Natural killer cell treated with Interleukin-12 subunit alpha and Interleukin-12 subunit beta and Interleukin-15 and Interleukin-18, amount 100 ng/mL, for 72 hours (primary cell): ENCODE measurements around the gene ILF2. TPM values are rescaled to one million over a fixed set of nuclear protein-coding genes. Genes with fewer than 3 reads are reported as not detected.
A peak's percentile ranks its signal among the peaks of the same experiment; 100 is the strongest.

Source experiments
- ATAC-seq, 2 donors: fragments of 150-1000 bp; cut with Tn5 transposase in 1 of 2; sonication (Bioruptor Pico), chemical (Tn5 transposase) in 1 of 2; 2 replicates each; pipeline ENCODE4 v1.10.0; 2021
- DNase-seq: peaks from one replicate; pipeline ENCODE4 v3.0.0; 2022; ENCODE audit warnings: low spot score
- H3K27ac Mint-ChIP-seq, 2 donors: 1 replicate in 1 of 2; 2 replicates in 1 of 2; pipeline ENCODE4 v1.8.0; 2022; ENCODE audit warnings: mixed read lengths in 2 of 2, mild to moderate bottlenecking in 1 of 2, moderate library complexity in 1 of 2
- H3K27me3 Mint-ChIP-seq, 2 donors: 1 replicate in 1 of 2; 2 replicates in 1 of 2; pipeline ENCODE4 v1.8.0; 2022; ENCODE audit warnings: mixed read lengths in 2 of 2
- H3K36me3 Mint-ChIP-seq: one replicate; pipeline ENCODE4 v1.8.0; 2022; ENCODE audit warnings: mixed read lengths
- H3K4me1 Mint-ChIP-seq, 2 donors: 1 replicate in 1 of 2; 2 replicates in 1 of 2; pipeline ENCODE4 v1.8.0; 2022; ENCODE audit warnings: low read depth in 2 of 2, mixed read lengths in 2 of 2, mild to moderate bottlenecking in 1 of 2
- H3K4me3 Mint-ChIP-seq: one replicate; pipeline ENCODE4 v1.8.0; 2022; ENCODE audit warnings: mixed read lengths
- H3K9me3 Mint-ChIP-seq: 2 replicates; pipeline ENCODE4 v1.8.0; 2022; ENCODE audit warnings: mixed read lengths
- total RNA-seq, 2 donors: library from RNA; stranded (reverse); gene quantifications; one replicate each; pipeline ENCODE4 v1.2.3, GENCODE V29; 2022

ILF2 gene
- total RNA-seq, 2 donors from 2014 or later = 198 to 210 TPM

DNA sequence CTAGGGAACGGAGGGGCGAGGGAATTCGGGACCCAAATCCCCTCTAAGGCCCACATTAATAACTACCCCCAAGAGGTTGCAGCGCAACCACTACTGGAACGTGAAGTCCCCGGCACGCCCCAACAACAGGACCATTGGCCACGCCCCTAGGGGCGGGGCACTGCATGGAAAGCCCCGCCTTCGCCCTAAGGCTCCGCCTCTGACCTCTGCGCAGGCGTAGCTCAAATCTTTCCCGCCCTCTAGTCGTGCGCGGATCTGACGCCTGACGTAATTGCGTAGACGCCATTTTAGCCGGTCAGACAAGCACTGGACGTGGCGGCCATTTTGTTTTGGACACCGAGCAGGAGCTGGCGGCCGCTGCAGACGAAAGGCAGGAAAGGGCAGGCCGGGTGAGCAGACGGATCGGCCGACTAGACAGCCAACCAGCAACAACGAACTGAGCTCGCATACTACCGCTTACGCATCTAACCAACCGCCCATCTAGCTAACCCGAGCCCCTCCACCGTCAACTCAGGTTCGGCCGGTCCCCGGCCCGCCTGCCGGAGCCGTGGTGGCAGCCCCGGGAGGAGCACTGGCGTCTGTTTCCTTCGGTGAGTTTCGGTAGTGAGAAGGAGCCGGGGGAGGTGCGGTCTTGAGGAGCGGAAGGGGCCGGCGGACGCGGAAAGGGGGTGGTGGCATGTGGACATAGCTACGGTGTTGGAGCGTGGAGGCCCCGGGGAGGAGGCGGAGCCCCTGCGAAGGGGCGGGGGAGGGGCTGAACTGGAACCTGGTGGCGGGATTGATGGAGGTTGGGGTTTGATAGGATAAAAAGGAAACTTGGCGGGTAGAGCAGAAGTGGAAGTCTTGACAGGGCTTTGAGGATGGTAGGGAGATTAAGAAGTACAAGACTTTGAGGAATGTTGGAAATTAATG is 36.8 kb downstream of the ILF2 start, which contains the start of gene CHTOP:
Gene CHTOP, plus strand, starts transcription at position 313 of the 912 bp plus-strand sequence. CDS start 2,523 bp downstream, outside the sequence.
- peak within 1 kb of the TSS; percentile 100 for H3K4me3 Mint-ChIP-seq
- peaks cover 23% of the 10 kb centered on the region for H3K36me3 Mint-ChIP-seq
- no peaks in the 10 kb centered on the region for H3K27me3 Mint-ChIP-seq
- peak; percentile 95 for DNase-seq
- peaks cover 31 to 36% of the 10 kb centered on the region in 2 donors for H3K4me1 Mint-ChIP-seq
- peak within 1 kb of the TSS; percentile 99 for H3K27ac Mint-ChIP-seq
- peak; percentile 95 to 96 for ATAC-seq
- H3K9me3 Mint-ChIP-seq = no peaks in the 10 kb centered on the region

DNA sequence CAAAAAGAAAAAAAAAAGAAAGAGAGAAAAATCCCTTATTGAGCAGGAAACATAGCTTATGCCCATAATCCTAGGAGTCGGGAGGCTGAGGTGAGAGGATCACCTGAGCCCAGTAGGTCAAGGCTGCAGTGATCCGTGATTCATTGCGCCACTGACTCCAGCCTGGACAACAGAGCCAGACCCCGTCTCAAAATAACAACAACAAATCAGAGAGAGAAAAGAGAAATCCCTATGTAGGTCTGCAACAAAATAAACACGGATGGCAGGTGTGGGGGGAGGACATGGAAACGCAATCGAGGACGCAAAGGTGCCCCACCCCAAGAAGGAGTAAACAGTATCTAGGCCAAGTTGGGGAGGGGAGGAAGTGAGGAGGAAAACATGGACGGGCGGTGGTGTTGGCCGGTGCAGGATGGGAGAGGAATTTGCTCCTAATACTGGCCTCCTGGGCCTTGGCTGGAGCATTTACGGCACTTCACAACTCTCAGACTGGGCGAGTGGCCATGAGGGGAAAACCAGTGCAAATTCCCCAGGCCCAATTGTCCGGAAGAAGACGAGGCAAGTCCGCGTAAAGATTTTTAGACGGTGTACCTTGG is 37.5 kb downstream of the ILF2 start:
- Mint-ChIP-seq H3K27ac (peak overlapping the region; percentile 99), H3K27me3 (no peaks in the 10 kb centered on the region), H3K4me3 (peak overlapping the region; percentile 100), H3K4me1 (peaks cover 31 to 36% of the 10 kb centered on the region in 2 donors), H3K36me3 (peaks cover 23% of the 10 kb centered on the region), H3K9me3 (no peaks in the 10 kb centered on the region)
- DNase-seq = no peak
- no peak for ATAC-seq

DNA sequence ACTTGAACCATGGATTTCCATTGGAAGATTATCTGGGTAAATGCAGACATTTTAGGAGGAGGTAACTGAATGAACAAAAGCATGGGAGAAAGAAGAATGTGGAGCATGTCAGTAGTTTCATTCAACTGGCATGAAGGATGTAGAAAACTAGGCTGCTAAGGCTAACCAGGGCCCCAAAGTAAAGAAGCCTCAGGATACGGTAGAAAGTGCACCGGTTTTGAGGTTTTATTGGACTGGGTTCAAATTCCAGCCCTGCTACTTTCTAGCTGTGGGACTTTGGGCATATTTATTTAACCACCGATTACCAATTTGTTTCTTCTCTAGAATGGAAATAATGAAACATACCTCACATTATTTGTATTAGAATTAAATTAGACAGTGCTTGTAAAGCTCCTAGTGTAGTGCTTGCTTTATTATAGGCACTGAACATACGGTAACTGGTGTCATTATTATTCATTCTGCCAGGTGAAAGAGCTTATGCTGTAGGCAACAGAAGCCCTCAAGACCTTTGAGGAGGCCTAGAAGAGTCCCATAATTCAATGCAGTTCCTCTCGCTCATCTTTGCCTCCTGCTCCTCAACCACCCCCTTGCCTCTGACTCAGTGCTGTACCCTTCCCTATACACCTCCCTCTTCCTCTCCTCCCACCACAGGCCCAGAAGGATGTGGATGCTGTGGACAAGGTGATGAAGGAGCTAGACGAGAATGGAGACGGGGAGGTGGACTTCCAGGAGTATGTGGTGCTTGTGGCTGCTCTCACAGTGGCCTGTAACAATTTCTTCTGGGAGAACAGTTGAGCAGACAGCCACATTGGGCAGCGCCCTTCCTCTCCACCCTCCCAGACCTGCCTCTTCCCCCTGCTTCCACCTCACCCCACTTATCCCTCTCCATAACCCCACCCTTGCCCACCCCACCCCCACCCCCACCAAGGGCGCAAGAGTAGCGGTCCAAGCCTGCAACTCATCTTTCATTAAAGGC is 39.5 kb downstream of the ILF2 start:
- peaks cover 9% of the 10 kb centered on the region for H3K36me3 Mint-ChIP-seq
- H3K9me3 Mint-ChIP-seq = no peaks in the 10 kb centered on the region
- peaks cover 0 to 5% of the 10 kb centered on the region in 2 donors for H3K27me3 Mint-ChIP-seq
- H3K4me1 Mint-ChIP-seq = peaks cover 23 to 29% of the 10 kb centered on the region in 2 donors
- DNase-seq (no peak), ATAC-seq (no peak)
- no peak overlapping the region for H3K4me3 Mint-ChIP-seq
- peak overlapping the region in 1 of 2 donors; percentile 21 for H3K27ac Mint-ChIP-seq

DNA sequence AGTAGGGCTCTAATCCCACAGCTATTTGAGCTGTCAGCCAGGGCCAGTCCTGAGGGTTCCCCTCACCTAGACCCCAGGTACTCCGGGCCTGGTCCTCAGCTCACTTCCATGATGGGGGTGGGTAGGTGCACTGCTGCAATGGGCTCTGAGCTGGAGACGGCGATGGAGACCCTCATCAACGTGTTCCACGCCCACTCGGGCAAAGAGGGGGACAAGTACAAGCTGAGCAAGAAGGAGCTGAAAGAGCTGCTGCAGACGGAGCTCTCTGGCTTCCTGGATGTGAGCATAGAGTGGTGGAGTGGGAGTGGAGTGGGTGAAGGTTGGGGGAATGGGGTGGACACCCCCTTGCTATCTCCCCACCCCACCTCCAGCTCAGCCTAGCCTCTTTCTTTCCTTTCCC is 40.4 kb downstream of the ILF2 start:
- Mint-ChIP-seq H3K27ac (no peak overlapping the region), H3K9me3 (no peaks in the 10 kb centered on the region), H3K4me3 (no peak overlapping the region), H3K4me1 (peaks cover 23 to 31% of the 10 kb centered on the region in 2 donors), H3K36me3 (peaks cover 9% of the 10 kb centered on the region), H3K27me3 (peaks cover 0 to 8% of the 10 kb centered on the region in 2 donors)
- no peak for DNase-seq
- no peak for ATAC-seq

DNA sequence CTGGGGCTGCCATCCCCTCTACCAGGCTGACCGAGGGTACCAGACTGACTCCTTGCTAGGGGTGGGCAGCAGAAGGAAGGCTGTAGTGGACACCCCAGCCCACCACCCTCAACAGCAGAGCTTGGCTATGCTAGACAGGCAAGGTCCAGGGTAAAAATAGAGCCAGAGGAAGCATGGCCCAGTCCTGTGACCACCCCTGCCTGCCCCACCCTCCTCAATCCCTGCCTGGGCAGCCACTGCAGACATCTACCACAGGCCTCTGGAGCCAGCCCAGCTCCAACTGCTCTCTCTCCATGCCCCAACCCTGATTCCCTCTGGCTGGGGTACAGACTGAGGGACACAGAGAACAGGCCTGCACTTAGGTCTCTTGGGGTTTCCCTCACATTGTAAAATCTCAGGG is 40.8 kb downstream of the ILF2 start:
- ATAC-seq = no peak
- Mint-ChIP-seq H3K27me3 (peaks cover 0 to 8% of the 10 kb centered on the region in 2 donors), H3K36me3 (peaks cover 9% of the 10 kb centered on the region), H3K27ac (no peak overlapping the region), H3K4me3 (no peak overlapping the region), H3K9me3 (no peaks in the 10 kb centered on the region), H3K4me1 (peaks cover 23 to 31% of the 10 kb centered on the region in 2 donors)
- DNase-seq = no peak

DNA sequence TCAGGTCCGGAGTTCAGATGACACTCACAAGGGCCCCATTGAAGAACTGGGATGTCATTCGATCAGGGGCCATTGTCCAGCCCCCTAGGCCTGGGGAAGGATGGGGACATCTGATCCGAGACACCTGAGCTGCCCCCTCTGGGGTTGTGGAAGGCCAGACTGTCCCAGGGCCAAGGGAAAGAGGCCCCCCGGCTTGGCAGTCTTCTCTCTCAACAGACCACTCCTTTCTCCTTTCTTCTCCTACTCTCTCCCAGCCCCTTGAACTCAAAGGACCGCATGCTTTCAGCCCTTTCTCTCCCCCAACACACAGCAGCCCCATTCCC is 41.5 kb downstream of the ILF2 start:
- peaks cover 0 to 8% of the 10 kb centered on the region in 2 donors for H3K27me3 Mint-ChIP-seq
- no peaks in the 10 kb centered on the region for H3K9me3 Mint-ChIP-seq
- peaks cover 20 to 29% of the 10 kb centered on the region in 2 donors for H3K4me1 Mint-ChIP-seq
- H3K36me3 Mint-ChIP-seq = peaks cover 5% of the 10 kb centered on the region
- H3K27ac Mint-ChIP-seq = no peak overlapping the region
- DNase-seq (no peak), ATAC-seq (no peak)
- H3K4me3 Mint-ChIP-seq = no peak overlapping the region

DNA sequence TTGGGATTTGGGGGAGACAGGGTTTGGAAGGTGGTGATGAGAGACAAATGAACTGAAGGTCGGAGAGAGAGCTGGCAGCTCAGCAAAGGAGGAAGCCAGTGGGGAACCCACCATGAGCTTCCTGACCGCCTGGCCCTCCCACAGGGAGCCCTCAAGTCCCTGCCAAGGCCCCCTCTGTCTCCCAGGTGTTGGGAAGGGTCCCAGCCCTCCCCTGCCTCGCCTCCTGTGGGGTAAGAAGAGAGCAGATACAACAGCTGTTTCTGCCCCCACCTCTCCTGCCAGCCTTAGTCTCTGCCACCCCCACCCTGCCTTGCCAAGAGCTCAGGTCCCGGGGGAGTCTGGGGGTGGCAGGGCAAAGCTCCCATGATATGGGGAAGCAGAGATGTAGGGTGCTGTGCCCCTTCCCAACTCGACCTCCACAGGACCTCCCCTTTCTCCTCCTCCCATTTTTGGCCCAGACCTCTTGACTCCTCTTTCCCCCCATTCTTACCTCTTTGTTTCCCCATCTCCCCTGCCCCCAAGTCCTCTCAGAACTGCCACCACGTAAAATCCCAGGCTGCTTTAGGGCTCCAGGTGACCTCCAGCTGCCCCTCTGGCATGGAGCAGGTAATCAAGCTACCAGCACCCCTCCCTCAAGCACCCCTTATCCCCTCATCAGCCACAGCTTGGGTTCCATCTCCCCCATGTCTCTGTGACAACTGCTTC is 42.0 kb downstream of the ILF2 start:
- H3K9me3 Mint-ChIP-seq = no peaks in the 10 kb centered on the region
- ATAC-seq (no peak), DNase-seq (no peak)
- no peak overlapping the region for H3K27ac Mint-ChIP-seq
- no peaks in the 10 kb centered on the region for H3K36me3 Mint-ChIP-seq
- H3K4me1 Mint-ChIP-seq = peaks cover 15 to 25% of the 10 kb centered on the region in 2 donors
- H3K27me3 Mint-ChIP-seq = peaks cover 0 to 8% of the 10 kb centered on the region in 2 donors
- no peak overlapping the region for H3K4me3 Mint-ChIP-seq

DNA sequence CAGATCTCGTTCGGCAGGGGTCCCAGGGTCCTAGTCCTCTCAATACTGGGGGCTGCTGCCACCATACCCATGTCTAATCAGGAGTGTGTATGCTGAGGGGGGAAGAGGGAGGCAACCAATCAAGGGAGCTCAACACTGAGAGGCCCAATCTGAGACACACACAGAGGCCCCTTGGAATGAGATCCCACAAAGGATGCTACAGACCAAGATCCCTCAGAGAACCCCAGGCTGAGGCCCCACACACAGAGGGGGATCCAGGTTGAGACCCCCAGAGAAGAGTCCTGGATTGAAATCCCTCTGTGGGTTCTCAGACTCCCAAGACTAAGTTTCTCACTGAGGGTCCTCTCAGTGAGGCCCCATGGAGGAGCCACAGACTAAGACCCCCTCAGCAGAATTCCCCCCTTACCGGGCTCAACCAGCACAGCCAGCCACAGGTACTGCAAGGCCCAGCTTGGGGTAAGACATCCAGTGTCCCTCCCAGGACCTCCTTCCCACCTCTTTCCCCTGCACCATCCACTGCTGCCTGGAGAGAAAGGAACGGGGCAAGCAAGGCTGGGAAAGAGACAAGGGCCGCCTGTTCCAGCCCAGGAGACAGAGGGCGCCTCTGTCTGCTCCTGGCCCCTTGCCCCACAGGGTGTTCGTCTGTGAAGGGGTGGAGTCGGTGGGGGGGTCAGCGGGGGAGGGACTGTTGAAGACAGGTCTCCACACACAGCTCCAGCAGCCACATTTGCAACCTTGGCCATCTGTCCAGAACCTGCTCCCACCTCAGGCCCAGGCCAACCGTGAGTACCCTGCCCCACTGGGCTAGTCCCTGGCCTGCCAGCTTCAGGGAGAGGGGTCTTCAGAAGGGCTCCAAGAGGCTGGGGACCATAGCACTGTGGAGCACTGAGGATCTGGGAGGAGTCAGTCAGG is 42.8 kb downstream of the ILF2 start, which contains the start of gene S100A1:
Gene S100A1, plus strand, starts transcription at position 720 of the 912 bp plus-strand sequence. CDS start 2,088 bp downstream, outside the sequence.
- DNase-seq = no peak
- H3K4me3 Mint-ChIP-seq = no peak within 1 kb of the TSS
- H3K9me3 Mint-ChIP-seq = no peaks in the 10 kb centered on the region
- no peak within 1 kb of the TSS for H3K27ac Mint-ChIP-seq
- H3K27me3 Mint-ChIP-seq = peaks cover 0 to 8% of the 10 kb centered on the region in 2 donors
- no peaks in the 10 kb centered on the region for H3K36me3 Mint-ChIP-seq
- H3K4me1 Mint-ChIP-seq = peaks cover 6 to 17% of the 10 kb centered on the region in 2 donors
- ATAC-seq = peak in 1 of 2 donors; percentile 20

DNA sequence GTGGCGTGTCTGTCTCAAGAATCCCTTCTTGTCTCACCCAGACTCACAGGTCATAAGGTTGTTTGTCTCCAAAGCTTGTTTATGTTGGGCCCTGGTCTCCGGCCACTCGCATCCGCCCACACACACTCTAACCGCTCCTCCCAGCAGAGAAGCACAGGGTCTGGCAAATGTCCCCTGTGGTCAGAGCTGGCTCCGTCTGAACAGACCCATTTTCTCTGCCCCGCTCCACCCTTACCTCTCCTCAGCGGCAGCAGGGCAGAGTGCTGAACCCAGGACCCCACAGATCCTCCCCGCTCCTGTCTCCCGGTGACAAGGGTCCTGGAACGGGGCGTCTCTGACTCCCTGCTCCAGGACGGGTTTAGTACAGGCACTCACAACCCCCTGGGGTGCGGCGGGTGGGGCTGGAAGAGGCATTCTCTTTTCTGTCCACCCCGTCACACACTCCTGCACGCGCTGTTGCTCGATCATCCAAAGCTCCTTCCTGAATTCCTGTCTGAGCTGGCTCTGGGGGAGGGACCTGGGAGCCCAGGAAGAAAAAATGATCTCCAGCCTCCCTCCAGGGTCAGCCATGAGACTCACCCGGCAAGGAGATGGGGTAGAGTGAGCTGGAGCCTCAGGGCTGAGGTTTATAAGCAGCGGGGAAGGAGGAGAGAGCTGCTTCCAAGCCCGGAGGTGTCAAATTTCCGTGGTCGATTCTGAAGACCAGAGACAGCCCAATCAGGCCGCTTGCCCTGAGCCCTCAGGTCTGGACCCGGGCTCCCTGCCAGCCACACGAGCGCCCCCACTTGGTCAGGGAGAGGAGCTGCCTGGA is 43.7 kb downstream of the ILF2 start, which contains the start of gene S100A13:
Gene S100A13, minus strand, starts transcription at position 602 of the 811 bp plus-strand sequence. CDS start 1,033 bp downstream, outside the sequence.
- H3K4me1 Mint-ChIP-seq = peaks cover 0 to 11% of the 10 kb centered on the region in 2 donors
- H3K27me3 Mint-ChIP-seq = peaks cover 0 to 8% of the 10 kb centered on the region in 2 donors
- H3K36me3 Mint-ChIP-seq = no peaks in the 10 kb centered on the region
- H3K9me3 Mint-ChIP-seq = no peaks in the 10 kb centered on the region
- peak; percentile 26 to 54 for ATAC-seq
- H3K4me3 Mint-ChIP-seq = no peak within 1 kb of the TSS
- DNase-seq = no peak
- H3K27ac Mint-ChIP-seq = no peak within 1 kb of the TSS

DNA sequence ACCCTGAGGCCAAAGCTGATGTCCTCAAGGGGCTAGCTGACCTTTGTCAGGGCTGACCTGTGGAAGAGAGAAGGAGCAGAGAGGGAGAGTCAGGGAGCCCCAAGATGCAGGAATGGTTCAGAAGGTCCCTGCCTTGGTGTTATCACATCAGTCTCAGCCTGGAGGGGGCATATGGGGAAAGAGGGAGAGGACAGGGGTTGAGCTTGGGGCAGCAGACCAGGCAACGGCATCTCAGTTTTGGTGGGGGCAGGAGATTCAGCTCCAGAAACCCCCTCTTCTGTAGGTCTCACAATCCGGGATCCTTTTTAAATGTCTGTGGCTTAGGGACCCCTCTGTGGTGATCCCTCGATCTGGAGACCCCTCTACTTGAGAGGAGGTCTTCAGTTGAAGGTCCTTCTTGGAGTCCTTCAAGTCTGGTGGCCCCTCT is 44.3 kb downstream of the ILF2 start:
- no peak for ATAC-seq
- no peak for DNase-seq
- H3K36me3 Mint-ChIP-seq = no peaks in the 10 kb centered on the region

DNA sequence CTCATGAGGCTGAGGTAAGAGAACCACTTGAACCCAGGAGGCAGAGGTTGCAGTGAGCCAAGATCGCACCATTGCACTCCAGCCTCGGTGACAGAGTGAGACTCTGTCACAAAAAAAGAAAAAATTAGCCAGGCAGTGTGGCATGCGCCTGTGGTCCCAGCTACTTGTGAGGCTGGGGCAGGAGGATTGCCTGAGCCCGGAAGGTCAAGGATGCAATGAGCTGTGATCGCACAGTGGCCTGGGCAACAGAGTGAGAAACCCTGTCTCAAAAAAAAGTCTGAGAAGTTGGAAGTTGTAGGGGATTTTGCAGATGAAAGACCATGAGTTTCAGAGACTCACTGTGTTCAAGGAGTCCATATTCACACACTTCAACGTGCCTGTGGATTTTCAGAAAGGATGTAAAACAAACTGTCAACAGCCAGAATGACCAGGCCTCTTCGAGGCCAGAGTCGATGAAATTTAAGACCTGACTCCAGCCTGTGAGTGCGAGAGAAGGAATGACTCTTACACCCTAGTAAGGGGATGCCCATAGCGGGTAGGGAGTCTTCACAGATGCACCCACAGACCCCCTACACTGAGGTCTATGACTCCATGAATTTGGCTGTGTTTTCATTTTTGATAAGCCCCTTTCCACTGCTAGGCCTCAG is 45.7 kb downstream of the ILF2 start:
- H3K4me3 Mint-ChIP-seq = no peak overlapping the region
- ATAC-seq (no peak), DNase-seq (no peak)
- H3K36me3 Mint-ChIP-seq = no peaks in the 10 kb centered on the region
- H3K4me1 Mint-ChIP-seq = peaks cover 0 to 11% of the 10 kb centered on the region in 2 donors
- H3K9me3 Mint-ChIP-seq = no peaks in the 10 kb centered on the region
- H3K27ac Mint-ChIP-seq = no peak overlapping the region
- peaks cover 0 to 8% of the 10 kb centered on the region in 2 donors for H3K27me3 Mint-ChIP-seq

More for the DNA sequence above, 44.3 kb downstream of the ILF2 start:
- H3K27me3 Mint-ChIP-seq = peaks cover 0 to 8% of the 10 kb centered on the region in 2 donors
- H3K27ac Mint-ChIP-seq = no peak overlapping the region
- no peak overlapping the region for H3K4me3 Mint-ChIP-seq
- H3K9me3 Mint-ChIP-seq = no peaks in the 10 kb centered on the region
- H3K4me1 Mint-ChIP-seq = peaks cover 0 to 11% of the 10 kb centered on the region in 2 donors
